GM12878 (cell line): ENCODE data around the gene DPPA4. TPM values are rescaled to one million over a fixed set of nuclear protein-coding genes. Genes with fewer than 3 reads are reported as not detected.
"Not testable (repeated sequence)": the region's sequence is repeated elsewhere in the genome, so short reads cannot be mapped to it uniquely, and the experiment has no call there.

ENCODE experiments used
- ATAC-seq: fragments of 200-7000 bp; cut with Tn5 transposase; 3 replicates; pipeline ENCODE4 v1.9.1; 2020; ENCODE audit warnings: mild to moderate bottlenecking, moderate library complexity
- BruUV-seq: library from RNA; stranded (reverse); fragments of 400-500 nt; replicated peaks from 2 replicates; lab custom pipeline; 2021; lab: Mats Ljungman, UMichigan
- CTCF ChIA-PET: fragments of 300-600 bp; sonication (Branson Sonifier 250); formaldehyde crosslinking; extraction: SDS; loops from one replicate; lab custom pipeline; 2021; ENCODE audit warnings: inconsistent platforms; lab: Yijun Ruan, JAX
- POLR2A ChIA-PET: fragments of 350-600 bp; formaldehyde crosslinking; extraction: SDS; loops from one replicate; lab custom pipeline; 2021; ENCODE audit warnings: inconsistent platforms; lab: Charles Lee
- RAD21 ChIA-PET: fragments of 300-600 bp; sonication (Branson Sonifier 250); formaldehyde crosslinking; loops from one replicate; lab custom pipeline; 2023; ENCODE audit warnings: antibody characterized with exemption; ENCODE audit not compliant: unreplicated experiment; lab: Charles Lee
- SMC1A ChIA-PET: fragments of 300-600 bp; sonication (Branson Sonifier 250); formaldehyde crosslinking; loops from one replicate; lab custom pipeline; 2023; ENCODE audit not compliant: unreplicated experiment, uncharacterized antibody; lab: Charles Lee
- DNase-seq: peaks from one replicate; pipeline ENCODE4 v3.0.0-alpha.2; 2011; ENCODE audit warnings: low read depth, low spot score
- FAIRE-seq: peaks from 3 replicates; lab custom pipeline; 2011; peaks lifted over from hg19 to GRCh38; lab: Jason Lieb, UNC
- H2AFZ ChIP-seq: 2 replicates; pipeline ENCODE4 v1.6.0; 2011; ENCODE audit warnings: low read depth, low read length, control low read depth; ENCODE audit not compliant: control insufficient read depth
- H3K27ac ChIP-seq: 2 replicates; pipeline ENCODE4 v1.5.1; 2011; ENCODE audit warnings: control low read depth; ENCODE audit not compliant: control insufficient read depth, insufficient read depth
- H3K27me3 ChIP-seq, 2 experiments: replicated peaks in 1 of 2; 2 replicates each; pipeline versions ENCODE4 v1.6.0 to v1.6.1; 2011; ENCODE audit warnings: low read length in 1 of 2; ENCODE audit not compliant: control insufficient read depth in 2 of 2, insufficient read depth in 2 of 2
- H3K36me3 ChIP-seq, 2 experiments: 2 replicates each; pipeline ENCODE4 v1.5.1; 2011; ENCODE audit warnings: low read length in 1 of 2; ENCODE audit not compliant: control insufficient read depth in 2 of 2, insufficient read depth in 2 of 2
- H3K4me1 ChIP-seq: 2 replicates; pipeline ENCODE4 v1.6.1; 2011; ENCODE audit warnings: mild to moderate bottlenecking, low read length, moderate library complexity, mixed read lengths; ENCODE audit not compliant: control insufficient read depth, insufficient read depth
- H3K4me2 ChIP-seq: 2 replicates; pipeline ENCODE4 v1.6.0; 2011; ENCODE audit warnings: control low read depth; ENCODE audit not compliant: control insufficient read depth, insufficient read depth
- H3K4me3 ChIP-seq: fragments of 200-600 bp; sonication (generic); 2 replicates; pipeline ENCODE4 v1.5.1; 2016
- H3K79me2 ChIP-seq: 2 replicates; pipeline ENCODE4 v1.6.0; 2011; ENCODE audit warnings: low read length; ENCODE audit not compliant: control insufficient read depth, insufficient read depth
- H3K9ac ChIP-seq: 2 replicates; pipeline ENCODE4 v1.8.0; 2011; ENCODE audit warnings: low read length, control low read depth, mixed read lengths; ENCODE audit not compliant: control insufficient read depth, insufficient read depth
- H3K9me3 ChIP-seq: replicated peaks from 3 replicates; pipeline ENCODE4 v1.5.1; 2011; ENCODE audit warnings: mild to moderate bottlenecking, low read length; ENCODE audit not compliant: control insufficient read depth, insufficient read depth
- H4K20me1 ChIP-seq: 2 replicates; pipeline ENCODE4 v1.6.0; 2011; ENCODE audit not compliant: control insufficient read depth, insufficient read depth
- CBX3 ChIP-seq: fragments of 200-600 bp; sonication (generic); IDR thresholded peaks from 2 replicates; pipeline ENCODE4 v1.6.1; 2016; ENCODE audit warnings: low read depth, borderline replicate concordance
- CHD2 ChIP-seq: IDR thresholded peaks from 2 replicates; pipeline ENCODE4 v1.6.1; 2011; ENCODE audit warnings: low read depth, low read length, improper control_type of control experiment, borderline replicate concordance
- E4F1 ChIP-seq: fragments of 450-650 bp; IDR thresholded peaks from 2 replicates; pipeline ENCODE4 v1.6.1; 2018; ENCODE audit warnings: borderline replicate concordance, mild to moderate bottlenecking; ENCODE audit not compliant: partially characterized antibody
- HDAC2 ChIP-seq: fragments of 200-600 bp; sonication (generic); IDR thresholded peaks from 2 replicates; pipeline ENCODE4 v1.6.1; 2017
- HDGF ChIP-seq: fragments of 450-650 bp; IDR thresholded peaks from 2 replicates; pipeline ENCODE4 v1.6.1; 2016; ENCODE audit warnings: antibody characterized with exemption
- PBX3 ChIP-seq: IDR thresholded peaks from 2 replicates; pipeline ENCODE4 v1.6.1; 2011; ENCODE audit warnings: mild to moderate bottlenecking, low read depth, low read length, moderate library complexity; ENCODE audit not compliant: insufficient replicate concordance
- RB1 ChIP-seq: fragments of 450-650 bp; formaldehyde crosslinking; IDR thresholded peaks from 2 replicates; pipeline ENCODE4 v1.6.1; 2017; ENCODE audit warnings: mild to moderate bottlenecking, borderline replicate concordance
- SMARCA5 ChIP-seq: fragments of 450-650 bp; IDR thresholded peaks from 2 replicates; pipeline ENCODE4 v1.6.1; 2017; ENCODE audit warnings: mild to moderate bottlenecking
- STAT3 ChIP-seq: IDR thresholded peaks from 2 replicates; pipeline ENCODE4 v1.6.1; 2011; ENCODE audit warnings: low read depth, low read length, improper control_type of control experiment
- ZNF687 ChIP-seq: fragments of 450-650 bp; IDR thresholded peaks from 2 replicates; pipeline ENCODE4 v1.6.1; 2017; ENCODE audit warnings: mild to moderate bottlenecking, moderate library complexity
- WGBS: methylation state at CpG from one replicate; pipeline ENCODE4 v1.1.6; 2016; ENCODE audit warnings: low lambda C conversion rate; ENCODE audit not compliant: insufficient replicate concordance, insufficient coverage; ENCODE audit errors: missing lambda C conversion rate; 5-methylcytosine and 5-hydroxymethylcytosine counted together
- in situ Hi-C: fragments of 300-500 bp; cut with MboI; formaldehyde crosslinking; loops from 9 replicates; pipeline ENCODE4 v1.14.3; 2018; ENCODE audit warnings: mixed read lengths
- intact Hi-C: fragments of 100-400 bp; cut with micrococcal nuclease; formaldehyde crosslinking; loops from one replicate; pipeline ENCODE4 v1.14.2; 2022; ENCODE audit not compliant: unreplicated experiment
- polyA plus RNA-seq, 11 experiments: library from polyadenylated mRNA; depleted of rRNA in 4 of 11; unstranded in 6 of 11; stranded (reverse) in 5 of 11; fragments of >200 nt; fragmentation: Nextera tagmentation in 4 of 11; fragmentation: Illumina TruSeq in 1 of 11; extraction: Ambion mirVana in 4 of 11; extraction: Trizol in 1 of 11; gene quantifications; 1 replicate in 1 of 11; 2 replicates in 10 of 11; pipeline versions ENCODE4 v1.2.1 to v1.2.3, GENCODE V29; 2011 to 2016; ENCODE audit warnings: inconsistent platforms in 2 of 11, missing spikeins in 2 of 11, low read depth in 1 of 11
- total RNA-seq, 4 experiments: library from RNA; depleted of rRNA in 3 of 4; stranded (reverse); fragments of >200 nt in 3 of 4; fragmentation: Illumina TruSeq in 1 of 4; extraction: Trizol in 1 of 4; gene quantifications; 2 replicates each; pipeline versions ENCODE4 v1.2.1 to v1.2.3, GENCODE V29; 2013 to 2021

The DPPA4 gene
- total and polyA plus RNA-seq, 10 of the 15 experiments (the other 5 are each of a cell fraction or from before 2014, with no cell fraction given): 0.01 to 0.90 (median 0.44) TPM; not detected in 5

GRCh38 chr3:109362823-109363222, 25.5 kb upstream of the DPPA4 start (continued):
- TF ChIP-seq ZNF687 (no peak), HDGF (no peak), HDAC2 (no peak), PBX3 (no peak), E4F1 (no peak), CBX3 (no peak), STAT3 (no peak), CHD2 (no peak), SMARCA5 (no peak), RB1 (no peak)

GRCh38 chr3:109358809-109359208, 21.5 kb upstream of the DPPA4 start:
- H3K4me1 ChIP-seq, H3K36me3 ChIP-seq, ATAC-seq, H3K79me2 ChIP-seq, H3K4me2 ChIP-seq, H3K27me3 ChIP-seq, H2AFZ ChIP-seq, BruUV-seq, CTCF ChIA-PET, intact Hi-C loops, SMC1A ChIA-PET, H3K9ac ChIP-seq, H3K27ac ChIP-seq, DNase-seq, H3K4me3 ChIP-seq, in situ Hi-C loops, H4K20me1 ChIP-seq, FAIRE-seq, POLR2A ChIA-PET, H3K9me3 ChIP-seq: not testable (repeated sequence)
- 23% methylated on average over 2 of the region's 2 CpGs for WGBS
- RAD21 ChIA-PET: interaction anchor here (0.7 kb wide), 1 partner anchor 41 kb away, joined by 3 read pairs; no protein-coding TSS in a partner anchor
